Measurements from ENCODE around the gene CHMP3.

- TF ChIP-seq CTCF (IDR thresholded peaks at IDR 0.05) (no peak), POLR2A (IDR thresholded peaks at IDR 0.05) (no peak)
Measured at GRCh38 chr2:86552889-86553288, 10.4 kb downstream of the CHMP3 start.

All from adrenal gland (tissue), 5 donors.